ENCODE measurements around the gene PKNOX2.

PKNOX2 gene

GRCh38 chr11:125390946-125391345 is 226.4 kb downstream of the PKNOX2 start:
- no peak for DNase-seq

- peak; percentile 6 for DNase-seq
These were observed 228.8 kb downstream of the PKNOX2 start for GRCh38 chr11:125393331-125393730.

GRCh38 chr11:125394296-125394695 is 229.7 kb downstream of the PKNOX2 start:
- DNase-seq = no peak

GRCh38 chr11:125397421-125397820 is 232.9 kb downstream of the PKNOX2 start:
- no peak for DNase-seq

- no peak for DNase-seq
These were observed 233.9 kb downstream of the PKNOX2 start for GRCh38 chr11:125398475-125398874.

- DNase-seq = no peak
These were observed 234.6 kb downstream of the PKNOX2 start for GRCh38 chr11:125398994-125399640.

- no peak for DNase-seq
These were observed 235.4 kb downstream of the PKNOX2 start for GRCh38 chr11:125399945-125400344.

- DNase-seq = no peak
These were observed 236.7 kb downstream of the PKNOX2 start for GRCh38 chr11:125401235-125401634.

- DNase-seq = no peak
These were observed 237.2 kb downstream of the PKNOX2 start for GRCh38 chr11:125401746-125402145.

- DNase-seq = no peak
These were observed 237.9 kb downstream of the PKNOX2 start for GRCh38 chr11:125402435-125402834.

- no peak for DNase-seq
These were observed 239.7 kb downstream of the PKNOX2 start for GRCh38 chr11:125404157-125404810.

- peak; percentile 39 for DNase-seq
These were observed 240.6 kb downstream of the PKNOX2 start for GRCh38 chr11:125404811-125405790.

GRCh38 chr11:125407046-125407445 is 242.5 kb downstream of the PKNOX2 start:
- no peak for DNase-seq

- DNase-seq = no peak
These were observed 243.8 kb downstream of the PKNOX2 start for GRCh38 chr11:125408311-125408711.

GRCh38 chr11:125410091-125410490 is 245.5 kb downstream of the PKNOX2 start:
- DNase-seq = no peak

GRCh38 chr11:125412177-125412496 is 247.6 kb downstream of the PKNOX2 start:
- DNase-seq = no peak

- no peak for DNase-seq
These were observed 248.0 kb downstream of the PKNOX2 start for GRCh38 chr11:125412509-125412908.

GRCh38 chr11:125413226-125413625 is 248.7 kb downstream of the PKNOX2 start:
- no peak for DNase-seq

- DNase-seq = no peak
These were observed 249.6 kb downstream of the PKNOX2 start for GRCh38 chr11:125414121-125414520.

GRCh38 chr11:125416981-125417935 is 252.7 kb downstream of the PKNOX2 start:
- no peak for DNase-seq

GRCh38 chr11:125418396-125418795 is 253.8 kb downstream of the PKNOX2 start:
- DNase-seq = no peak

GRCh38 chr11:125422681-125423080 is 258.1 kb downstream of the PKNOX2 start:
- no peak for DNase-seq
